ENCODE data around the gene FHIT. TPM values are rescaled to one million over a fixed set of nuclear protein-coding genes. Genes with fewer than 3 reads are reported as not detected.

The FHIT gene
- total and polyA plus RNA-seq, 2 experiments from 2014 or later, result 9.7 to 16.2 TPM

GRCh38 chr3:59927056-59927455 is 1324.2 kb downstream of the FHIT start:
- Histone ChIP-seq H3K9me3 (ENCODE audit: low read depth) (no peaks in the 10 kb centered on the region), H3K27ac (no peak overlapping the region), H3K36me3 (replicated peaks; ENCODE audit: insufficient read depth, low read depth) (no peaks in the 10 kb centered on the region), H3K4me3 (no peak overlapping the region), H3K27me3 (no peaks in the 10 kb centered on the region), H4K20me1 (ENCODE audit: insufficient read depth, poor library complexity, severe bottlenecking) (no peaks in the 10 kb centered on the region), H2AFZ (no peak overlapping the region), H3K9me2 (replicated peaks; ENCODE audit: insufficient read depth) (no peaks in the 10 kb centered on the region), H3K4me2 (no peak overlapping the region), H3K79me2 (no peaks in the 10 kb centered on the region), H3K4me1 (ENCODE audit: insufficient read depth) (no peaks in the 10 kb centered on the region)
- 87% methylated on average over 3 of the region's 3 CpGs for WGBS (ENCODE audit: low lambda C conversion rate, missing lambda C conversion rate)
- no peak for DNase-seq (ENCODE audit: low spot score)
- no peak for TF ChIP-seq EZH2phosphoT487 (IDR thresholded peaks at IDR 0.05; ENCODE audit: low read depth, severe bottlenecking, unreplicated experiment)

- Histone ChIP-seq H3K36me3 (replicated peaks; ENCODE audit: insufficient read depth, low read depth) (no peaks in the 10 kb centered on the region), H3K27me3 (no peaks in the 10 kb centered on the region), H3K9me3 (ENCODE audit: low read depth) (no peaks in the 10 kb centered on the region), H3K4me1 (ENCODE audit: insufficient read depth) (no peaks in the 10 kb centered on the region), H3K9me2 (replicated peaks; ENCODE audit: insufficient read depth) (no peaks in the 10 kb centered on the region), H2AFZ (no peak overlapping the region), H3K79me2 (no peaks in the 10 kb centered on the region), H3K4me2 (no peak overlapping the region), H4K20me1 (ENCODE audit: insufficient read depth, poor library complexity, severe bottlenecking) (no peaks in the 10 kb centered on the region), H3K27ac (no peak overlapping the region), H3K4me3 (no peak overlapping the region)
- no peak for DNase-seq (ENCODE audit: low spot score)
- no peak for TF ChIP-seq EZH2 (IDR thresholded peaks at IDR 0.05; ENCODE audit: borderline replicate concordance)
- TF ChIP-seq CTCF (IDR thresholded peaks at IDR 0.05; ENCODE audit: poor library complexity), result no peak
- no peak for TF ChIP-seq EZH2phosphoT487 (IDR thresholded peaks at IDR 0.05; ENCODE audit: low read depth, severe bottlenecking, unreplicated experiment)
Observed at GRCh38 chr3:59925946-59926345, 1325.3 kb downstream of the FHIT start.

- TF ChIP-seq EZH2 (IDR thresholded peaks at IDR 0.05; ENCODE audit: borderline replicate concordance) (no peak), EZH2phosphoT487 (IDR thresholded peaks at IDR 0.05; ENCODE audit: low read depth, severe bottlenecking, unreplicated experiment) (no peak), CTCF (IDR thresholded peaks at IDR 0.05; ENCODE audit: poor library complexity) (no peak)
- H3K36me3 ChIP-seq (replicated peaks; ENCODE audit: insufficient read depth, low read depth), result no peaks in the 10 kb centered on the region
- H3K4me1 ChIP-seq (ENCODE audit: insufficient read depth), result no peaks in the 10 kb centered on the region
- no peak overlapping the region for H3K4me3 ChIP-seq
- no peak overlapping the region for H3K27ac ChIP-seq
- WGBS (ENCODE audit: low lambda C conversion rate, missing lambda C conversion rate), result 90% methylated on average over 7 of the region's 7 CpGs
- no peaks in the 10 kb centered on the region for H3K79me2 ChIP-seq
- no peak overlapping the region for H3K4me2 ChIP-seq
- no peak for DNase-seq (ENCODE audit: low spot score)
- H3K9me3 ChIP-seq (ENCODE audit: low read depth), result no peaks in the 10 kb centered on the region
- no peak overlapping the region for H2AFZ ChIP-seq
- no peaks in the 10 kb centered on the region for H3K9me2 ChIP-seq (replicated peaks; ENCODE audit: insufficient read depth)
- no peaks in the 10 kb centered on the region for H4K20me1 ChIP-seq (ENCODE audit: insufficient read depth, poor library complexity, severe bottlenecking)
- no peaks in the 10 kb centered on the region for H3K27me3 ChIP-seq
Observed at GRCh38 chr3:59922192-59922591, 1329.1 kb downstream of the FHIT start.

- Histone ChIP-seq H4K20me1 (ENCODE audit: insufficient read depth, poor library complexity, severe bottlenecking) (no peaks in the 10 kb centered on the region), H3K9me3 (ENCODE audit: low read depth) (no peaks in the 10 kb centered on the region), H3K4me1 (ENCODE audit: insufficient read depth) (no peaks in the 10 kb centered on the region), H3K27ac (no peak overlapping the region), H3K79me2 (no peaks in the 10 kb centered on the region), H3K4me2 (no peak overlapping the region), H3K27me3 (no peaks in the 10 kb centered on the region), H3K9me2 (replicated peaks; ENCODE audit: insufficient read depth) (no peaks in the 10 kb centered on the region), H3K36me3 (replicated peaks; ENCODE audit: insufficient read depth, low read depth) (no peaks in the 10 kb centered on the region), H3K4me3 (no peak overlapping the region), H2AFZ (no peak overlapping the region)
- DNase-seq (ENCODE audit: low spot score), result no peak
- 91% methylated on average over 5 of the region's 5 CpGs for WGBS (ENCODE audit: low lambda C conversion rate, missing lambda C conversion rate)
- TF ChIP-seq CTCF (IDR thresholded peaks at IDR 0.05; ENCODE audit: poor library complexity), result no peak
- TF ChIP-seq EZH2phosphoT487 (IDR thresholded peaks at IDR 0.05; ENCODE audit: low read depth, severe bottlenecking, unreplicated experiment), result no peak
- no peak for TF ChIP-seq EZH2 (IDR thresholded peaks at IDR 0.05; ENCODE audit: borderline replicate concordance)
Observed at GRCh38 chr3:59920822-59921221, 1330.4 kb downstream of the FHIT start.

Measured in hepatocyte (in vitro differentiated cells).